HG02798 (cell line): ENCODE data around the gene ACACB.

Experiments
- ATAC-seq: cut with Tn5 transposase; IDR thresholded peaks from one replicate; pipeline ENCODE4 v1.9.1; 2021; ENCODE audit warnings: mild to moderate bottlenecking; ENCODE audit not compliant: unreplicated experiment, poor library complexity

ACACB gene

GRCh38 chr12:109291521-109292341 is 175.3 kb downstream of the ACACB start:
- ATAC-seq, result no peak

- ATAC-seq, result no peak
Observed at GRCh38 chr12:109292342-109292711, 175.9 kb downstream of the ACACB start.

- ATAC-seq, result no peak
Observed at GRCh38 chr12:109293106-109293505, 176.7 kb downstream of the ACACB start.

- ATAC-seq, result no peak
Observed at GRCh38 chr12:109294286-109294796, 178.0 kb downstream of the ACACB start.

GRCh38 chr12:109295764-109296425 is 179.5 kb downstream of the ACACB start:
- ATAC-seq, result no peak

- ATAC-seq, result no peak
Observed at GRCh38 chr12:109296431-109296830, 180.0 kb downstream of the ACACB start.

- ATAC-seq, result no peak
Observed at GRCh38 chr12:109299849-109300248, 183.5 kb downstream of the ACACB start.

GRCh38 chr12:109301643-109302168 is 185.3 kb downstream of the ACACB start:
- no peak for ATAC-seq

- no peak for ATAC-seq
Observed at GRCh38 chr12:109302358-109302757, 186.0 kb downstream of the ACACB start.

GRCh38 chr12:109302770-109303169 is 186.4 kb downstream of the ACACB start:
- ATAC-seq, result no peak

GRCh38 chr12:109304485-109304884 is 188.1 kb downstream of the ACACB start:
- no peak for ATAC-seq

GRCh38 chr12:109305547-109305946 is 189.2 kb downstream of the ACACB start:
- no peak for ATAC-seq

- ATAC-seq, result no peak
Observed at GRCh38 chr12:109307051-109307450, 190.7 kb downstream of the ACACB start.

GRCh38 chr12:109308534-109309380 is 192.4 kb downstream of the ACACB start, which contains the start of gene FOXN4:
Gene FOXN4 (minus strand): TSS chr12:109309284. CDS start chr12:109308321, 963 bp downstream.
- no peak for ATAC-seq

- ATAC-seq, result no peak
Observed at GRCh38 chr12:109309381-109310246, 193.2 kb downstream of the ACACB start.

GRCh38 chr12:109310247-109311125 is 194.1 kb downstream of the ACACB start:
- ATAC-seq, result no peak
